Hepatocyte (in vitro differentiated cells): ENCODE data around the gene PRC1. TPM values are rescaled to one million over a fixed set of nuclear protein-coding genes. Genes with fewer than 3 reads are reported as not detected.
A peak's percentile ranks its signal among the peaks of the same experiment; 100 is the strongest.
"Not testable (repeated sequence)": the region's sequence is repeated elsewhere in the genome, so short reads cannot be mapped to it uniquely, and the experiment has no call there.

Experiments used
- DNase-seq: peaks from one replicate; pipeline ENCODE4 v3.0.0-alpha.2; 2016; ENCODE audit warnings: low spot score
- H2AFZ ChIP-seq: fragments of 200-600 bp; sonication (generic); 2 replicates; pipeline ENCODE4 v1.6.0; 2016; ENCODE audit warnings: antibody characterized with exemption, mild to moderate bottlenecking
- H3K27ac ChIP-seq: fragments of 200-600 bp; sonication (generic); 2 replicates; pipeline ENCODE4 v1.5.1; 2016; ENCODE audit warnings: mild to moderate bottlenecking
- H3K27me3 ChIP-seq: fragments of 200-600 bp; sonication (generic); 2 replicates; pipeline ENCODE4 v1.6.1; 2016
- H3K36me3 ChIP-seq: fragments of 200-600 bp; sonication (generic); replicated peaks from 2 replicates; pipeline ENCODE4 v1.5.1; 2016; ENCODE audit warnings: low read depth; ENCODE audit not compliant: insufficient read depth
- H3K4me1 ChIP-seq: fragments of 200-600 bp; sonication (generic); 2 replicates; pipeline ENCODE4 v1.5.1; 2016; ENCODE audit warnings: mild to moderate bottlenecking, moderate library complexity; ENCODE audit not compliant: insufficient read depth
- H3K4me2 ChIP-seq: fragments of 200-600 bp; sonication (generic); 2 replicates; pipeline ENCODE4 v1.6.0; 2016
- H3K4me3 ChIP-seq: fragments of 200-600 bp; sonication (generic); 2 replicates; pipeline ENCODE4 v1.5.1; 2016; ENCODE audit warnings: mild to moderate bottlenecking
- H3K79me2 ChIP-seq: fragments of 200-600 bp; sonication (generic); 2 replicates; pipeline ENCODE4 v1.6.0; 2017; ENCODE audit warnings: mild to moderate bottlenecking
- H3K9me2 ChIP-seq: fragments of 200-600 bp; sonication (generic); replicated peaks from 2 replicates; pipeline ENCODE4 v1.6.0; 2017; ENCODE audit warnings: mild to moderate bottlenecking; ENCODE audit not compliant: insufficient read depth
- H3K9me3 ChIP-seq: fragments of 200-600 bp; sonication (generic); 2 replicates; pipeline ENCODE4 v1.5.1; 2016; ENCODE audit warnings: low read depth, mild to moderate bottlenecking
- H4K20me1 ChIP-seq: fragments of 200-600 bp; sonication (generic); 2 replicates; pipeline ENCODE4 v1.6.0; 2016; ENCODE audit warnings: mild to moderate bottlenecking; ENCODE audit not compliant: insufficient read depth, poor library complexity, severe bottlenecking
- CTCF ChIP-seq: fragments of 200-600 bp; sonication (generic); IDR thresholded peaks from 2 replicates; pipeline ENCODE4 v1.5.1; 2016; ENCODE audit warnings: antibody characterized with exemption, mild to moderate bottlenecking; ENCODE audit not compliant: poor library complexity
- EZH2 ChIP-seq: fragments of 200-600 bp; sonication (generic); IDR thresholded peaks from 2 replicates; pipeline ENCODE4 v1.6.1; 2016; ENCODE audit warnings: antibody characterized with exemption, mild to moderate bottlenecking, borderline replicate concordance
- EZH2phosphoT487 ChIP-seq: fragments of 200-600 bp; sonication (generic); IDR thresholded peaks from one replicate; pipeline ENCODE4 v1.6.1; 2018; ENCODE audit warnings: antibody characterized with exemption, mild to moderate bottlenecking, low read depth, moderate library complexity; ENCODE audit not compliant: unreplicated experiment, severe bottlenecking
- WGBS: methylation state at CpG from one replicate; pipeline ENCODE4 v1.1.6; 2016; ENCODE audit warnings: low lambda C conversion rate; ENCODE audit errors: missing lambda C conversion rate; 5-methylcytosine and 5-hydroxymethylcytosine counted together
- polyA plus RNA-seq: library from polyadenylated mRNA; unstranded; fragments of >200 nt; fragmentation: Nextera tagmentation; extraction: Ambion mirVana; gene quantifications from 2 replicates; pipeline ENCODE4 v1.2.1, GENCODE V29; 2016
- total RNA-seq: library from RNA; depleted of rRNA; stranded (reverse); fragments of >200 nt; gene quantifications from 2 replicates; pipeline ENCODE4 v1.2.3, GENCODE V29; 2014

The PRC1 gene
- total and polyA plus RNA-seq, 2 experiments from 2014 or later = 21.5 to 35.8 TPM

DNA sequence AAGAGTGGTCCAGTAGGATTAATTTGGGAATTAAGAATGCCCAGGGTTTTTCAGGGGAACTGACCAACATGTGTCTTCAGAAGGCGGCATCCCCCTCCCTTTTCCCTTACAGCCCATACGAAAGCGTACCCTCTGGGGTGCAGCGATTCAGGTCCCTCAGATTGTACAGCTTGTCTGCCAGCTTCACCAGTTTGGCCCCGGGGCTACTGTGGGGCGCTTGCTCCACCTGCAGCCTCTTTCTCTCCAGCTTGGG, 62.8 kb downstream of the PRC1 start:
- no peaks in the 10 kb centered on the region for H3K27me3 ChIP-seq
- no peaks in the 10 kb centered on the region for H3K9me2 ChIP-seq
- no peak overlapping the region for H2AFZ ChIP-seq
- no peaks in the 10 kb centered on the region for H4K20me1 ChIP-seq
- DNase-seq = no peak
- H3K9me3 ChIP-seq = no peaks in the 10 kb centered on the region
- TF ChIP-seq EZH2 = no peak
- no peak for TF ChIP-seq EZH2phosphoT487
- TF ChIP-seq CTCF = no peak
- peaks cover 10% of the 10 kb centered on the region for H3K4me1 ChIP-seq
- H3K27ac ChIP-seq = no peak overlapping the region
- peaks cover 13% of the 10 kb centered on the region for H3K79me2 ChIP-seq
- H3K36me3 ChIP-seq = no peaks in the 10 kb centered on the region
- 40% methylated on average over 6 of the region's 6 CpGs for WGBS
- no peak overlapping the region for H3K4me3 ChIP-seq
- H3K4me2 ChIP-seq = peak overlapping the region; percentile 90

GRCh38 chr15:90930861-90931574, 63.3 kb downstream of the PRC1 start:
- no peak for DNase-seq
- peaks cover 8% of the 10 kb centered on the region for H3K79me2 ChIP-seq
- no peaks in the 10 kb centered on the region for H4K20me1 ChIP-seq
- H2AFZ ChIP-seq = no peak overlapping the region
- no peaks in the 10 kb centered on the region for H3K27me3 ChIP-seq
- H3K4me3 ChIP-seq = no peak overlapping the region
- H3K4me1 ChIP-seq = peaks cover 5% of the 10 kb centered on the region
- no peaks in the 10 kb centered on the region for H3K9me2 ChIP-seq
- no peaks in the 10 kb centered on the region for H3K36me3 ChIP-seq
- no peaks in the 10 kb centered on the region for H3K9me3 ChIP-seq
- peak overlapping the region; percentile 90 for H3K4me2 ChIP-seq
- 93% methylated on average over 15 of the region's 15 CpGs for WGBS
- H3K27ac ChIP-seq = no peak overlapping the region
- TF ChIP-seq EZH2phosphoT487 (no peak), EZH2 (no peak), CTCF (no peak)

GRCh38 chr15:90929246-90930019, 64.9 kb downstream of the PRC1 start:
- Histone ChIP-seq H3K36me3 (no peaks in the 10 kb centered on the region), H3K27ac (no peak overlapping the region), H3K4me2 (no peak overlapping the region), H3K4me1 (peaks cover 1% of the 10 kb centered on the region), H3K27me3 (no peaks in the 10 kb centered on the region), H3K4me3 (no peak overlapping the region), H2AFZ (no peak overlapping the region), H3K79me2 (no peaks in the 10 kb centered on the region), H3K9me3 (no peaks in the 10 kb centered on the region), H4K20me1 (no peaks in the 10 kb centered on the region), H3K9me2 (no peaks in the 10 kb centered on the region)
- TF ChIP-seq EZH2 = no peak
- no peak for TF ChIP-seq CTCF
- no peak for TF ChIP-seq EZH2phosphoT487
- DNase-seq = no peak
- 95% methylated on average over 21 of the region's 21 CpGs for WGBS

- not testable (repeated sequence) for H4K20me1 ChIP-seq, H3K9me3 ChIP-seq, H3K27me3 ChIP-seq, H3K4me2 ChIP-seq, H3K27ac ChIP-seq, H3K4me3 ChIP-seq, DNase-seq, H3K4me1 ChIP-seq, H3K9me2 ChIP-seq, H2AFZ ChIP-seq, H3K36me3 ChIP-seq, H3K79me2 ChIP-seq
- WGBS = 95% methylated on average over 7 of the region's 7 CpGs
Observed at GRCh38 chr15:90928106-90928505, 66.2 kb downstream of the PRC1 start.

- H3K4me1 ChIP-seq, H3K27me3 ChIP-seq, H3K4me3 ChIP-seq, DNase-seq, H3K27ac ChIP-seq, H3K36me3 ChIP-seq, H3K9me2 ChIP-seq, H3K79me2 ChIP-seq, H3K4me2 ChIP-seq, H2AFZ ChIP-seq, H3K9me3 ChIP-seq, H4K20me1 ChIP-seq: not testable (repeated sequence)
- WGBS = 93% methylated on average over 10 of the region's 10 CpGs
Observed at GRCh38 chr15:90926766-90927165, 67.6 kb downstream of the PRC1 start.
